ENCODE data around the gene VAV3.

VAV3 gene

DNA sequence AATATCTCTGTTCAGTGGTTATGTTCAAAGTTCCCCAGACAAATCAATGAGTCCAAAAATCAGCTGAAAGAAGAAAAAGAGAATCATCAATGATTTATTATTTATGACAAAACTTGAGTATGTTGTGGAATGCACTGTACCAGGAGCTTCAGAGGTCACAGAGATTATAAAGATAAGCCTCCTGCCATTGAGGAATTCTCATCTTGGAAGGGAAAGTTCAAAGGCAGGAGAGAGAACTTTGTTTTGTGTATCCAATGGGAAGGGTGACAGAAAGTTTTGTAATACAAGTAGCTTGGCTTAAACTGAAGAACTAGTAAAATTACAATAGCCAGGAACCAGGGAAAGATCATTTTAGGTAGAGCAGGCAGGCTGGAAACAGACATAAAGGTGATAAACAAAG is 367.7 kb downstream of the VAV3 start:
- TF ChIP-seq, protein P1, sequence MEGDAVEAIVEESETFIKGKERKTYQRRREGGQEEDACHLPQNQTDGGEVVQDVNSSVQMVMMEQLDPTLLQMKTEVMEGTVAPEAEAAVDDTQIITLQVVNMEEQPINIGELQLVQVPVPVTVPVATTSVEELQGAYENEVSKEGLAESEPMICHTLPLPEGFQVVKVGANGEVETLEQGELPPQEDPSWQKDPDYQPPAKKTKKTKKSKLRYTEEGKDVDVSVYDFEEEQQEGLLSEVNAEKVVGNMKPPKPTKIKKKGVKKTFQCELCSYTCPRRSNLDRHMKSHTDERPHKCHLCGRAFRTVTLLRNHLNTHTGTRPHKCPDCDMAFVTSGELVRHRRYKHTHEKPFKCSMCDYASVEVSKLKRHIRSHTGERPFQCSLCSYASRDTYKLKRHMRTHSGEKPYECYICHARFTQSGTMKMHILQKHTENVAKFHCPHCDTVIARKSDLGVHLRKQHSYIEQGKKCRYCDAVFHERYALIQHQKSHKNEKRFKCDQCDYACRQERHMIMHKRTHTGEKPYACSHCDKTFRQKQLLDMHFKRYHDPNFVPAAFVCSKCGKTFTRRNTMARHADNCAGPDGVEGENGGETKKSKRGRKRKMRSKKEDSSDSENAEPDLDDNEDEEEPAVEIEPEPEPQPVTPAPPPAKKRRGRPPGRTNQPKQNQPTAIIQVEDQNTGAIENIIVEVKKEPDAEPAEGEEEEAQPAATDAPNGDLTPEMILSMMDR (IDR thresholded peaks at IDR 0.05; ENCODE audit: low read depth, low read length): no peak
- H3K4me3 ChIP-seq (ENCODE audit: low read depth, low read length): no peak overlapping the region

GRCh38 chr1:107594536-107594935 is 370.4 kb downstream of the VAV3 start:
- TF ChIP-seq, protein P1 (IDR thresholded peaks at IDR 0.05; ENCODE audit: low read depth, low read length): no peak
- no peak overlapping the region for H3K4me3 ChIP-seq (ENCODE audit: low read depth, low read length)

- no peak overlapping the region for H3K4me3 ChIP-seq (ENCODE audit: low read depth, low read length)
- TF ChIP-seq, protein P1 (IDR thresholded peaks at IDR 0.05; ENCODE audit: low read depth, low read length): no peak
These were observed 371.3 kb downstream of the VAV3 start for GRCh38 chr1:107593501-107594209.

- TF ChIP-seq, protein P1 (IDR thresholded peaks at IDR 0.05; ENCODE audit: low read depth, low read length): no peak
- H3K4me3 ChIP-seq (ENCODE audit: low read depth, low read length): no peak overlapping the region
These were observed 373.9 kb downstream of the VAV3 start for GRCh38 chr1:107590900-107591622.

DNA sequence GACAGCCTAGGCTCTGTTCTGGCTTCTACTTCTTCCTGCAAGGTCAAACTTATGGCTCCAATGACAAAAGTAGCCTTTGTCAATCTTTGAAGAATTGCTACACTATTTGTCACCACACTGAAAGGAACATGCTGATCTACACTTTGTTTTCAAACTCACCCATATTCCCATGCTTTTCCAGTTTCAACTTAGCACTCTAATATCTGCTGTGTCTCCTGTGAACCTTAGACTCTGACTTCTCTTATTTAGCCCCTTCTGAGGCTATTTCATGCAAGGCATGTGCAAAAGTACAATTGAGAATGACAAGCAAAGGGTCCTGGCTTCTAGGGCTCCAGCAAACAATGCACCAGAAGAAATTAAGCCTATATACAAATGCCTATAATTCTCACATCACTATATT is 374.9 kb downstream of the VAV3 start:
- H3K4me3 ChIP-seq (ENCODE audit: low read depth, low read length): no peak overlapping the region
- TF ChIP-seq, protein P1 (IDR thresholded peaks at IDR 0.05; ENCODE audit: low read depth, low read length): no peak

GRCh38 chr1:107588321-107588720 is 376.7 kb downstream of the VAV3 start:
- TF ChIP-seq, protein P1 (IDR thresholded peaks at IDR 0.05; ENCODE audit: low read depth, low read length): no peak
- H3K4me3 ChIP-seq (ENCODE audit: low read depth, low read length): no peak overlapping the region

GRCh38 chr1:107575226-107575625 is 389.8 kb downstream of the VAV3 start:
- TF ChIP-seq, protein P1 (IDR thresholded peaks at IDR 0.05; ENCODE audit: low read depth, low read length): no peak
- no peak overlapping the region for H3K4me3 ChIP-seq (ENCODE audit: low read depth, low read length)
